Loucy (cell line): ENCODE data around the gene SCFD2.

Source experiments
- H2AFZ ChIP-seq: fragments of 200-600 bp; sonication (generic); 2 replicates; pipeline ENCODE4 v1.6.0; 2016; ENCODE audit warnings: antibody characterized with exemption, mild to moderate bottlenecking, low read length, moderate library complexity
- H3F3A ChIP-seq: fragments of 200-600 bp; 2 replicates; pipeline ENCODE4 v1.6.0; 2016; ENCODE audit warnings: antibody characterized with exemption, low read depth, mild to moderate bottlenecking
- H3K27me3 ChIP-seq: fragments of 200-600 bp; sonication (generic); 2 replicates; pipeline ENCODE4 v1.6.1; 2014; ENCODE audit warnings: low read length, mild to moderate bottlenecking; ENCODE audit not compliant: insufficient read depth, poor library complexity, severe bottlenecking
- H3K36me3 ChIP-seq: fragments of 200-600 bp; sonication (generic); 2 replicates; pipeline ENCODE4 v1.6.1; 2016; ENCODE audit warnings: low read length; ENCODE audit not compliant: insufficient read depth
- H3K4me1 ChIP-seq: fragments of 200-600 bp; sonication (generic); 2 replicates; pipeline ENCODE4 v1.5.1; 2014; ENCODE audit warnings: low read length, mild to moderate bottlenecking; ENCODE audit not compliant: insufficient read depth, poor library complexity, severe bottlenecking
- H3K4me2 ChIP-seq: fragments of 200-600 bp; sonication (generic); 2 replicates; pipeline ENCODE4 v1.6.0; 2014; ENCODE audit warnings: antibody characterized with exemption, low read length, low read depth, mild to moderate bottlenecking; ENCODE audit not compliant: poor library complexity, severe bottlenecking
- H3K4me3 ChIP-seq: fragments of 200-600 bp; sonication (generic); 2 replicates; pipeline ENCODE4 v1.5.1; 2014; ENCODE audit warnings: low read length, mild to moderate bottlenecking, mixed read lengths; ENCODE audit not compliant: poor library complexity, severe bottlenecking
- H3K79me2 ChIP-seq: fragments of 200-600 bp; sonication (generic); 2 replicates; pipeline ENCODE4 v1.6.1; 2014; ENCODE audit warnings: low read length; ENCODE audit not compliant: insufficient read depth
- H3K9ac ChIP-seq: fragments of 200-600 bp; sonication (generic); 2 replicates; pipeline ENCODE4 v1.6.0; 2014; ENCODE audit warnings: mild to moderate bottlenecking, low read depth, low read length, moderate library complexity; ENCODE audit not compliant: poor library complexity, severe bottlenecking
- H3K9me2 ChIP-seq: fragments of 200-600 bp; sonication (generic); replicated peaks from 2 replicates; pipeline ENCODE4 v1.6.1; 2016; ENCODE audit warnings: low read depth, low read length, mixed read lengths
- H3K9me3 ChIP-seq: fragments of 200-600 bp; sonication (generic); 2 replicates; pipeline ENCODE4 v1.6.1; 2014; ENCODE audit warnings: mild to moderate bottlenecking, antibody characterized with exemption, low read length, low read depth; ENCODE audit not compliant: insufficient read depth
- H4K20me1 ChIP-seq: fragments of 200-600 bp; sonication (generic); 2 replicates; pipeline ENCODE4 v1.6.0; 2014; ENCODE audit warnings: antibody characterized with exemption, low read length, mild to moderate bottlenecking; ENCODE audit not compliant: insufficient read depth, poor library complexity, severe bottlenecking
- CTCF ChIP-seq: fragments of 200-600 bp; sonication (generic); conservative IDR thresholded peaks from 2 replicates; pipeline ENCODE4 v1.5.1; 2014; ENCODE audit warnings: mild to moderate bottlenecking, antibody characterized with exemption, low read length
- EZH2phosphoT487 ChIP-seq: fragments of 200-600 bp; IDR thresholded peaks from 2 replicates; pipeline ENCODE4 v1.6.1; 2018; ENCODE audit warnings: antibody characterized with exemption, mild to moderate bottlenecking, moderate library complexity, borderline replicate concordance

The SCFD2 gene

GRCh38 chr4:53067125-53067802 is 298.6 kb downstream of the SCFD2 start:
- Histone ChIP-seq H3K36me3 (no peaks in the 10 kb centered on the region), H3K27me3 (no peaks in the 10 kb centered on the region), H3K9me3 (peaks cover 8% of the 10 kb centered on the region; the same call in 1 of the 2 replicates), H3K4me3 (no peak overlapping the region), H3K4me1 (no peaks in the 10 kb centered on the region), H3K9me2 (no peaks in the 10 kb centered on the region), H3K4me2 (no peak overlapping the region), H4K20me1 (no peaks in the 10 kb centered on the region), H2AFZ (no peak overlapping the region), H3K9ac (no peak overlapping the region), H3K79me2 (no peaks in the 10 kb centered on the region), H3F3A (no peaks in the 10 kb centered on the region)
- no peak for TF ChIP-seq CTCF
- TF ChIP-seq EZH2phosphoT487: no peak

- TF ChIP-seq CTCF (no peak), EZH2phosphoT487 (no peak)
- H3K36me3 ChIP-seq: no peaks in the 10 kb centered on the region
These were observed 299.7 kb downstream of the SCFD2 start for GRCh38 chr4:53066155-53066554.

GRCh38 chr4:53064609-53065008 is 301.3 kb downstream of the SCFD2 start:
- Histone ChIP-seq H3K36me3 (no peaks in the 10 kb centered on the region), H3K9me3 (peaks cover 8% of the 10 kb centered on the region; the same call in 1 of the 2 replicates), H3K9me2 (no peaks in the 10 kb centered on the region), H3K4me1 (no peaks in the 10 kb centered on the region), H3K9ac (no peak overlapping the region), H4K20me1 (no peaks in the 10 kb centered on the region), H3K4me2 (no peak overlapping the region), H3F3A (no peaks in the 10 kb centered on the region), H3K27me3 (no peaks in the 10 kb centered on the region), H3K4me3 (no peak overlapping the region), H2AFZ (no peak overlapping the region), H3K79me2 (no peaks in the 10 kb centered on the region)
- TF ChIP-seq CTCF: no peak
- no peak for TF ChIP-seq EZH2phosphoT487

More at GRCh38 chr4:53066155-53066554, 299.7 kb downstream of the SCFD2 start:
- H3K4me3 ChIP-seq: no peak overlapping the region
- H3K9ac ChIP-seq: no peak overlapping the region
- no peak overlapping the region for H2AFZ ChIP-seq
- H4K20me1 ChIP-seq: no peaks in the 10 kb centered on the region
- H3K4me2 ChIP-seq: no peak overlapping the region
- H3K9me3 ChIP-seq: peaks cover 8% of the 10 kb centered on the region; the same call in 1 of the 2 replicates
- H3K27me3 ChIP-seq: no peaks in the 10 kb centered on the region
- no peaks in the 10 kb centered on the region for H3K79me2 ChIP-seq
- no peaks in the 10 kb centered on the region for H3K4me1 ChIP-seq
- H3K9me2 ChIP-seq: no peaks in the 10 kb centered on the region
- no peaks in the 10 kb centered on the region for H3F3A ChIP-seq
